22Rv1 (cell line): ENCODE measurements around the gene ITIH2.

Experiments
- CTCF ChIP-seq: fragments of 450-650 bp; IDR thresholded peaks from 2 replicates; pipeline ENCODE4 v1.5.1; 2017; ENCODE audit warnings: mild to moderate bottlenecking
- ZFX ChIP-seq: fragments of 450-650 bp; IDR thresholded peaks from 2 replicates; pipeline ENCODE4 v1.6.1; 2017; ENCODE audit warnings: antibody characterized with exemption, borderline replicate concordance

DNA sequence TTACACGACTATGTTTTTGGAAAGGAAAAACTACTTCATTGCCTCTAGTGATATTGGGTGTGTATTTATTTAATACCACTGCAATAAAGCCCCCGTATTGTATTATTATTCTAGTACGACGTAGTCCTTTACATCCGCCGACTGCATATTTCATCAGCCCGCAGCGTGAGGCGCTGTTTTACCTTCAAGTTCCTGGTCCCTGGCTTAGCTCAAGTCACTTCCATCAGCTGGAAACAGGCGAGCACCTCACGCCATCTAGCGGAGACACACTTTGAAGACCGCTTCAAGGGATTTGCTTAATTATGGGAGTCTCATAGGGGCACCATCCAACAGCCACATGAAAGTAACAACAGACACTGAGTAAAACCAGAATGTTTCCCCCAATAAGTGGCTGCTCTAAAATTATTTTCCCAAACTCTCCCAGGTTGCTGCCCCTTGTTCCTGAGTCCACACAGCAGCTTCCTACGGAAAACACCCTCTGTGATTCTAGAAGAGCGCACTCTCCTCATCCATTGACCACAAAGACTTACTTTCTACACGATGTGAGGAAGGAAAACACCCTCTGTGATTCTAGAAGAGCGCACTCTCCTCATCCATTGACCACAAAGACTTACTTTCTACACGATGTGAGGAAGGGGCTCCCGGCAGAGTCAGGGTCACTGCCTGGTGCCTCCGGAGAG is 15.7 kb upstream of the ITIH2 start:
- TF ChIP-seq CTCF (peak; percentile 99), ZFX (no peak)
